GM18526 (cell line): ENCODE results near the gene COPS9.

ENCODE experiments used
- POLR2A ChIP-seq: IDR thresholded peaks from 3 replicates; pipeline ENCODE4 v1.6.1; 2011; ENCODE audit not compliant: insufficient read length; ENCODE audit errors: extremely low read depth

The COPS9 gene

DNA sequence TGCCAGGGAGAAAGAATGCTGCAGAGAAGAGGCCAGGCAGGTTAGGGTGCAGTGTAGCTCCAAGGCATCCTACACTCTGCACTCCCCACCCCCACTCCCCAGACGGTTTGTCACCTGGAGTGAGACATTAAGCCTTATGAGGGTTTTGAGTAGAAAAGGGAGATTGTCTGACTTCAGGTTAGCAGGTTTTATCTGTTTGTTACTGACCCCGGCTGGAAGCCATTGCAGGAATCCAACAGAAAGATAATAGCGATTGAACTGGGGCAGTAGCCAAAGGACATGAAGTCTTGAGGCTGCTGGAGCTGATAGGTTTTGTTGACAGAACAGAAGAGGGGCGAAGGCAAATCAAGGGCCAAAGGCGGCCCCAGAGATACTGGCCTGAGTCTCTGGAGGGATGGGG lies 46.8 kb downstream of the COPS9 start:
- TF ChIP-seq POLR2A: no peak

GRCh38 chr2:240086563-240086962 lies 49.5 kb downstream of the COPS9 start:
- no peak for TF ChIP-seq POLR2A
